OCI-M2 (cell line): ENCODE data around the gene CELA3B.
"Not testable (repeated sequence)": the region's sequence is repeated elsewhere in the genome, so short reads cannot be mapped to it uniquely, and the experiment has no call there.

Experiments used
- DNase-seq: peaks from one replicate; lab custom pipeline; 2025; ENCODE audit not compliant: unreplicated experiment; lab: John Stamatoyannopoulos, UW

CELA3B gene

GRCh38 chr1:21976703-21977239 lies at the start of gene CELA3B:
Gene CELA3B, plus strand, starts transcription at chr1:21977022. Its CDS starts 18 bp downstream, at chr1:21977040.
- DNase-seq, result not testable (repeated sequence)

- DNase-seq, result no peak
These were observed 49.1 kb upstream of the CELA3B start for GRCh38 chr1:21927533-21928237.

- DNase-seq, result no peak
These were observed 46.7 kb upstream of the CELA3B start for GRCh38 chr1:21930080-21930571.

- DNase-seq, result no peak
These were observed 46.1 kb upstream of the CELA3B start for GRCh38 chr1:21930629-21931170.

- DNase-seq, result no peak
These were observed 45.4 kb upstream of the CELA3B start for GRCh38 chr1:21931171-21932093.

DNA sequence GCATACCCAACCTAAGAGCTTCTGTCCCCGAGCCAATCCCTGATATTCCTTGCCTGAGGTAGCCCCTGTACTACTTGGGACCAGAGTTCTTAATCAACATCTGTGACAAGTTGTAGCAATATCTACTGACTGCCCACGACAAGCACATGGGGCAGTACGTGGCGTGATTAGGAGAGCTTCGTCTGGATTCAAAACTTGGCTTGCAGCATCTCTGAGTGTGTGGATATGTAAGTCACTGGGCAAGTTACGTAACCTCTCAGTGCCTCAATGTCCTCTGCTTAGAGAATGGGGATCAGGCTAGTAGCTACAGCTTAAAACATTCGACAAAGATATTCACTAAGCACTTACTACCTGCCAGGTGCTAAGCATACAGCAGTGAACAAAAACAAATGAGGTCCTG lies 44.7 kb upstream of the CELA3B start:
- DNase-seq, result no peak

DNA sequence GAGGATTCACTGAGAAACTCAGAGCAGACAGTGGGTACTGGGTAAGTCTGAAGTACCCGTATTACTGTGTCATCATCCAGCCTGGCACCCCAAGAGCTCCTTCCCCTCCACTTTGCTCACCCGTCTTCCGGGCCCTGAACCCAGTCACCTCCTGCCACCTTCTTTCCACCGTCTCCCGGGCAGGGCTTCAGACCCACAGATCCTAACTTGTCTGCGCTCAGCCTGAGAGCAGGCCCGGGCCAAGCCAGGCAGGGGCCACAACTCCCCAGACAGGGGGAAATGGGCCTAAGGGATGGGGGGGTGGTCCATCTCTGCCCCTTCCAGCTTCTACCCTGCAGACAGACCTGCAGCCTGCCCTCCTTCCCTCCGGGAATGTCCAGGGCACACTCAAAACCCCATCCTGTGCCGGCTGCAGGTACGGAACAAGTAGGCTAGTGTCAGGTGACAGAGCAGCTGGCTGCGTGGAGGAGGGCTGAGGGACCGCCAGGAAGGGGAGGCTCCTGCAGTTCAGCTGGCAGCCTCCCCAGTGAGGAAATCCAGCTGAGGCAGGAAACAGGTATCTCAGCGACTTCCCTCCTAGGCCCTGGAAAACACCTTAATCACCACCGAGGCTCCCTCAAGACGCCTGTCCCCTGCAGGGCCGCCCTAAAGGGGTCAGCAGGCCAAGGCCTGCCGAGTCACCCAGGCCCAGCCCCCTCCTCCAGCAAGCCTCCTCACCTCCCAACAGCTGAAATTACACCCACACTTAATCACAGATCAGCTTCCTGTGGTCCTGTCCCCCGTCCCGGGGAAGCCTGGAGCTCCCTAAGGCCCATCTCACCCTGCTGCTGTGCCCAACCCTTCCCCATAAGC lies 43.2 kb upstream of the CELA3B start:
- no peak for DNase-seq

DNA sequence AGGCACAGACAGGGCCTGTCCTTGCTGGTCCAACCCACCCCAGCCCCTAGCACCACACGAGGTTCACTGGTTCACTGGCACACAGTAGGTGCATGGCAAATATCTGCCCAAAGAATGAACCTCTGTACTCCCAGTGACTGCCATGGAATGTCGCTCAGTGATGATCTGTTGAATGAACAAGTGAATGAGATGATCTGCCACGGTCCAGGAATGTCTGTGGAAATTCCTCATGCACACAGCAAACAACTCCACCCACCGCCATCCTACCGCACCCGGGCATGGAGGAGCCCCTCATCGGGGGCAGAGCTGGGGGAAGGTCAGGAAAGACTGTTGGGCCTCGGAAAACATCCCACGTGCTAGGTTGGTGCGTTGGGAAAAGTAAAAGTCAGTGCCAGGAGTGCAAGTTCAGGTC lies 41.4 kb upstream of the CELA3B start:
- DNase-seq, result no peak

DNA sequence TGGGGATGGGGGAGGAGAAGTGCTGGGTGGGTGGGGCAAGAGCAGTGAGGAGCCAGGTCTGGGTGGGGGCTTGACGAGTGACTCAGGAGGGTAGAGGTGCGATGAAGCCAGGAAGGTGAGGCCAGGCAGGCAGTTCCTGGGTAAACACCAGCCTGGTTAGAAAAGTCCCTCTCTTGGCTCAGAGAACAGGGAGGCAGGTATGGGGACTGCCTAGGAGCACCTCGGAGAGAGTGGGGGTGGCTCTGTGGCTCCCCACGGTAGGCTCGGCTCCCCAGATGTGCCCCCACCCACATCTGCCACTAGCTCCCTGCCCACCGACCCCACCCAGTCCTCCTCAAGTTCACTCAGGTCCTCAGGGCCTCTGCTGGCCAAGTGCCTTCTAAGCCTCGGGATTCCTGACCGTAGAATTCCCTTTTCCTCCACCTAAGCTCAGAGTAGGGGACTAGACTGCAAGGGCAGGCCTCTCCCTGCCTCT lies 40.9 kb upstream of the CELA3B start:
- no peak for DNase-seq

DNA sequence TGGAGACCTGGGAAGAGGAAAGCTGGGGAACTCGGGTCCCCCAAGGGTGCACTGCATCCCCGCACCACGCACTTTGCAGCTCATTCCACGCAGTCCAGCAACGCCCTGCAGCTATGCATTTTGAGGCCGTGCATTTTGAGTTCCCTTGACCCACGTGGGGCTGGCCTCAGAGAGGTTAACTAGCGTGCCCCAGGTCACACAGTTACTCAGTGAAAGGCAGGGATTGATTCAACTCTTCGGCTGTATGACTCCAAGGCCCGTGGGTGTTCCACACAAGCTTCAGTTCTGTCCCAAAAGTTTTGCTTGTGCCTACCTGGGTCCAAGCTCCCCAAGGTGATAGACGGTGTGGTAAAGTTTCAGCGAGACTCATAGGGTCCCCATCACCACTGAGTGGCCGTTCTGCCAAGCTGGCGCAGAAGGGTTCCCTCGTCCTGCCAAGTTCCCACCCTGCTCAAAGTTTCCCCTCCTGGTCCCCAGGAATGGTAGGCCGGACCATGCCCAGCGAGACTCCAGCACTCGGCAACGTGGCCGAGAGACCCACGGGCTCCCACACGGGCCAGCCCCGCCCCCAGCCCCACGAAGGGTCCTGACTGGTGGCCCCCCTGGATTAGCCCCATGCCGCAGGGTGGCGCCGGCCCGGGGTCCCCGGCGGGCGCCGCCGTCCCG lies 40.3 kb upstream of the CELA3B start:
- no peak for DNase-seq

- DNase-seq, result no peak
These were observed 39.8 kb upstream of the CELA3B start, which contains the start of gene HSPG2 for GRCh38 chr1:21937034-21937371. Gene HSPG2, minus strand, starts transcription at chr1:21937310. Its CDS starts 93 bp downstream, at chr1:21937217.

DNA sequence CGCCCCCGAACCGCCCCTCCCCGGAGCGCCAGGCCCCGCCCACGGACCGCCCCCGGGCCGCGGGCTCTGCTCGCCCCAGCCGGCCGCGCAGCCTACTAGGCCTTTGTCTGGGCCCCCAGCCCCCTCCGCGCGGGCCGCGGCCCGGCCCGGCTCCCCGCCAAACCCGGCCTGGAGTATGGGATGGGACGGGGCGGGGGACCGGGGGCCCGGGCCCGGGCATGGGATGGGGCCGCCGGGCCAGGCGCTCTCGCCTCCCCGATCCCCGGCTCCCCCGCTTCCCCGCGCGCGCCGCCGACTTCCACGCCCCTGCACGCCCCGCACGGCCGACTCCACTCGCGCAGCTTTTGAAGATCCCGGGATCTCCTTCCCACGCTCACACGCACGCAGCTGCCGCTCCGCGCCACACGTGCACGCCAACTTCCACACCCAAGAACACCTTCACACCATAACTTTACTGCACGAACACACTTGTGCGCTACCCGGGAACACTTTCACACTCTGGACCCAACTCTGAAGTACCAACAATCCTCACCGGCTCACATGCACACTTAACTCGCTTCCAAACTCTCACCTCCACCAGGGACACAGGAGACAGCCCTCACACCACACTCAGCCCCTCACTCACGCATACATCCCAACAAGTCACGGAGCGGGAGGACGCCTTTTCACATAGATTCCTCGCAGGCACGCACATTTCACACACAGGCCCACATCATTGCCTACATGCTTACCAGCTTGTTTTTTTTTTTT lies 39.3 kb upstream of the CELA3B start:
- DNase-seq, result no peak

DNA sequence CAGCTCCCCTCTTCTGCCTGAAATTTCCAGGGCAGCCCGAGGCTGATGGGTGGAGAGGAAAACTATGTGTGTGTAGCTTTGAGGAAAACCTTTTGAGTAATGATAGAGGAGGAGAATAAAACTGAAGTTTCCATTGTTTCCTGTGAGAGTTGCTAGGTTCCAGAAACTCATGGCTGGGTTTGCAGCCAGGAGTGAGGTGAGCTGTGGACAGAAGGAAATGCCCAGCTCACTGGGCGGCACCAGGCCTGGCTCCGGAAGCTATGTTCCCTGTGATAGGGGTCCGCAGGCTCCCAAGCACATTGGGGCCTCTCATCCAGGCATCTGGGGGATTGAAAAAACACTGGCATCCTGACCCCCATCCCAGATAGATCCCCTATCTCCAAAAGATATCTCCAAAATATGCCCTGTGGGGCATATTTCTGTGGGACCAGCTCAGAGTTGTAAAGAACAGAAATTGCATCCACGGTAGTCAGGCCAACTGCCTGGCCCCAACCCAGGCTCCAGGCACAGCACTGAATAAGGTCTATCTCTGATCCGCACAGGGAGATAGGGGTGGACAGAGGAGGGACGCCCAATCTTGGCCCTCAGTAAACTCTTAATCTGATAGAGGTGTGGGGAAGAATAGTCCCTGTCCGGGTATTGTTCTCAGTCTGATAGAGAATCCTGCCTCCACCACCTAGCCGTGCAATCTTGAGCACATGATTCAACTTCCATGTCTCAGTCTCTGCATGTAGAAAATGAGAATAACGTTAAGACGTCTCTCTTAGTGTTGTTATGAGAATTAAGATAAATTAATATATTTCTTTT lies 37.9 kb upstream of the CELA3B start:
- DNase-seq, result no peak

DNA sequence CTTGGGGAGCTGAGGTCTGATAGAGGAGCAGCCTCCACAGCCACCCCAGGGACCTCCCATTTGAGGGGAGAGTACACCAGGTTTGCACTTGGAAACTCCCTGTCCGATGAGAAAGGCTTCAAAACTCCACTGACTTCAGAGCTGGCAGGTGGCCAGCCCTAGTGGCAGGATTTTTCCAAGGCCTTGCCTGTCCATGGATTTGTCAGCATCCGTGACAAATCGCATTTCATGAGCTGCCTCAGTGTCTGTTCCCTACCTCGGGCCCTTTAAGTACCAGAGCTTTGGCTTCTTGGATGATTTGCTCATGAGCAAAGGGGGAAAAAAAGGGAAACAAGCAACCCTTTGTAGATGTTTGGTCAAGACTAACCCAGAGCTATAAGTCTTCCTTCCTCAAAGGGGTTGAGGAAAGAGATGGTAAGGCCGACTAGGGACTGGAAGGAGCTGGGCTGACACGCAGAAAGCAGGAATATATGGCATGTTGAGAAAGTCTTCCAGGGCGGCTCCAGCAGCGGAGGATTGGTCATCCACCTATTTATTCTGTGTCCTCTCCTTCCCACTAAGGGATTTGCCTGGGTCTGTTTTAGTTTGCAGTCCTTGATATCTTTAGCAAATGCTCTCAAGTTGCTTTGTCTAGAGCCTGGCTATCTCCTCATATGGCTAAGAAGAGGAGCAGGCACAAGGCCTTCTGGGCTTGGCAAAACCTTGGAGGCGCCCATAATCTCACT lies 37.0 kb upstream of the CELA3B start:
- DNase-seq, result no peak

DNA sequence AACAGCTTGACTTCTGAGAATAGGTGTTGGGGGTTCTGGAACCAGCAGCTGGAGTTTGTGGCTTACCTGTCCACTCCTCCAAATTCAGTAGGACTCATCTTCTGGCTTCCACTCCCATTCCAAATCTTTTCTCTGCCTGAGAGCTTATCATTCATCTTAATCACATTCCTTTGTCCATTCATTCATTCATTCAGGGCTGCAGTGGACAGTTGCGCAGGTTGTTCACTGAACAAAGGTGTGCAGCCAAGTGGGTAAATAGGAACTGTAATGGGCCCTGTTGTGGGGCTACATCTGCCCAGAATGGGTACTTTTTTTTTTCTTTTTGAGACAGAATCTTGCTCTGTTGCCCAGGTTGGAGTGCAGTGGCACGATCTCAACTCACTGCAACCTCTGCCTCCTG lies 36.3 kb upstream of the CELA3B start:
- DNase-seq, result no peak

GRCh38 chr1:21941370-21941769 lies 35.5 kb upstream of the CELA3B start:
- no peak for DNase-seq

- no peak for DNase-seq
These were observed 34.4 kb upstream of the CELA3B start for GRCh38 chr1:21942464-21942863.
